ENCODE results near the gene CFAP90.

DNA sequence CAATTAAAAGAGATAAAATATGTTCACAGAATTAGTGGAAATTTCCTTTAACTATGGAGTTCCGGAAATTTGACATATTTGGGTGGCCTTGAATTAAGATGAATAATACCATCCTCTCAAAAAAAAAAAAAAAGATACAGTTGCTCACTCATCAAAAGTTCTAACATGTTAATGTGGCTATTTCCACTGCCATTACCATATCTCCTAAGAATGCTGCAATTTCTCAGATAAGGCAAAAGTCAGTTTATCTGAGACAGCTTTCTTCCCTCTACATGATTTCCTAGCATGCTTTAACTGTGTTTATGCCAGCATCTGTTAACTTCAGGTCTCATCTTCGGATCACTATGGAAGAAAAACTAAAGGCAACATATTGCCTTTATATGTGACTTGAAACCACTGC, 15.3 kb upstream of the CFAP90 start:
- TF ChIP-seq, protein P1, sequence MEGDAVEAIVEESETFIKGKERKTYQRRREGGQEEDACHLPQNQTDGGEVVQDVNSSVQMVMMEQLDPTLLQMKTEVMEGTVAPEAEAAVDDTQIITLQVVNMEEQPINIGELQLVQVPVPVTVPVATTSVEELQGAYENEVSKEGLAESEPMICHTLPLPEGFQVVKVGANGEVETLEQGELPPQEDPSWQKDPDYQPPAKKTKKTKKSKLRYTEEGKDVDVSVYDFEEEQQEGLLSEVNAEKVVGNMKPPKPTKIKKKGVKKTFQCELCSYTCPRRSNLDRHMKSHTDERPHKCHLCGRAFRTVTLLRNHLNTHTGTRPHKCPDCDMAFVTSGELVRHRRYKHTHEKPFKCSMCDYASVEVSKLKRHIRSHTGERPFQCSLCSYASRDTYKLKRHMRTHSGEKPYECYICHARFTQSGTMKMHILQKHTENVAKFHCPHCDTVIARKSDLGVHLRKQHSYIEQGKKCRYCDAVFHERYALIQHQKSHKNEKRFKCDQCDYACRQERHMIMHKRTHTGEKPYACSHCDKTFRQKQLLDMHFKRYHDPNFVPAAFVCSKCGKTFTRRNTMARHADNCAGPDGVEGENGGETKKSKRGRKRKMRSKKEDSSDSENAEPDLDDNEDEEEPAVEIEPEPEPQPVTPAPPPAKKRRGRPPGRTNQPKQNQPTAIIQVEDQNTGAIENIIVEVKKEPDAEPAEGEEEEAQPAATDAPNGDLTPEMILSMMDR (IDR thresholded peaks at IDR 0.05 in 2 of 3, conservative IDR thresholded peaks at IDR 0.05 in 1 of 3; ENCODE audit: borderline replicate concordance in 1 of 3, insufficient read depth in 1 of 3, low read depth in 2 of 3, low read length in 2 of 3) = no peak
- no peak for TF ChIP-seq FOSL1 (IDR thresholded peaks at IDR 0.05; ENCODE audit: low read depth)
- no peak for TF ChIP-seq RAD21 (IDR thresholded peaks at IDR 0.05; ENCODE audit: low read depth)
- TF ChIP-seq EZH2 (IDR thresholded peaks at IDR 0.05) = no peak
- TF ChIP-seq POLR2AphosphoS5 (IDR thresholded peaks at IDR 0.05; ENCODE audit: low read depth, low read length) = no peak
- no peak for TF ChIP-seq ZFX (IDR thresholded peaks at IDR 0.05)
- no peak for TF ChIP-seq SIN3A (IDR thresholded peaks at IDR 0.05; ENCODE audit: low read depth)
- no peak for TF ChIP-seq POLR2A (IDR thresholded peaks at IDR 0.05; ENCODE audit: borderline replicate concordance, extremely low read depth, insufficient read depth, insufficient read length)
- TF ChIP-seq, protein P2, sequence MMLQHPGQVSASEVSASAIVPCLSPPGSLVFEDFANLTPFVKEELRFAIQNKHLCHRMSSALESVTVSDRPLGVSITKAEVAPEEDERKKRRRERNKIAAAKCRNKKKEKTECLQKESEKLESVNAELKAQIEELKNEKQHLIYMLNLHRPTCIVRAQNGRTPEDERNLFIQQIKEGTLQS (IDR thresholded peaks at IDR 0.05) = no peak
- TF ChIP-seq REST (IDR thresholded peaks at IDR 0.05; ENCODE audit: low read depth) = no peak
- no peak for TF ChIP-seq SP1 (IDR thresholded peaks at IDR 0.05; ENCODE audit: low read depth)
- TF ChIP-seq CEBPB (IDR thresholded peaks at IDR 0.05; ENCODE audit: low read depth) = no peak
